Stimulated activated CD8-positive, alpha-beta memory T cell treated with anti-CD3 and anti-CD28 coated beads, Interleukin-4, amount 100 ng/mL, for 48 hours (primary cell): Measurements from ENCODE around the gene PROM2.

Source experiments
- DNase-seq: peaks from one replicate; pipeline ENCODE4 v3.0.0-alpha.2; 2020

The PROM2 gene

GRCh38 chr2:95325590-95326432 lies 51.6 kb downstream of the PROM2 start:
- no peak for DNase-seq

GRCh38 chr2:95326433-95327140 lies 52.3 kb downstream of the PROM2 start:
- no peak for DNase-seq

- no peak for DNase-seq
Measured at GRCh38 chr2:95327861-95328260, 53.6 kb downstream of the PROM2 start.

- DNase-seq = no peak
Measured at GRCh38 chr2:95328358-95329125, 54.3 kb downstream of the PROM2 start.

- DNase-seq = no peak
Measured at GRCh38 chr2:95329401-95329800, 55.2 kb downstream of the PROM2 start.

GRCh38 chr2:95329891-95330793 lies 55.9 kb downstream of the PROM2 start:
- DNase-seq = no peak

- DNase-seq = no peak
Measured at GRCh38 chr2:95330794-95331338, 56.6 kb downstream of the PROM2 start.

- DNase-seq = no peak
Measured at GRCh38 chr2:95331606-95332005, 57.4 kb downstream of the PROM2 start.

- no peak for DNase-seq
Measured at GRCh38 chr2:95332036-95332435, 57.8 kb downstream of the PROM2 start.

GRCh38 chr2:95333056-95333455 lies 58.8 kb downstream of the PROM2 start:
- DNase-seq = no peak

- DNase-seq = no peak
Measured at GRCh38 chr2:95333888-95334338, 59.7 kb downstream of the PROM2 start.

- DNase-seq = no peak
Measured at GRCh38 chr2:95334916-95335641, 60.8 kb downstream of the PROM2 start.

- no peak for DNase-seq
Measured at GRCh38 chr2:95336406-95336805, 62.2 kb downstream of the PROM2 start.

GRCh38 chr2:95337829-95338228 lies 63.6 kb downstream of the PROM2 start:
- DNase-seq = no peak
